HG03571 (cell line): Measurements from ENCODE around the gene SHANK2.
A peak's percentile ranks its signal among the peaks of the same experiment; 100 is the strongest.

Experiments
- ATAC-seq: cut with Tn5 transposase; IDR thresholded peaks from one replicate; pipeline ENCODE4 v1.9.1; 2021; ENCODE audit not compliant: unreplicated experiment

The SHANK2 gene

DNA sequence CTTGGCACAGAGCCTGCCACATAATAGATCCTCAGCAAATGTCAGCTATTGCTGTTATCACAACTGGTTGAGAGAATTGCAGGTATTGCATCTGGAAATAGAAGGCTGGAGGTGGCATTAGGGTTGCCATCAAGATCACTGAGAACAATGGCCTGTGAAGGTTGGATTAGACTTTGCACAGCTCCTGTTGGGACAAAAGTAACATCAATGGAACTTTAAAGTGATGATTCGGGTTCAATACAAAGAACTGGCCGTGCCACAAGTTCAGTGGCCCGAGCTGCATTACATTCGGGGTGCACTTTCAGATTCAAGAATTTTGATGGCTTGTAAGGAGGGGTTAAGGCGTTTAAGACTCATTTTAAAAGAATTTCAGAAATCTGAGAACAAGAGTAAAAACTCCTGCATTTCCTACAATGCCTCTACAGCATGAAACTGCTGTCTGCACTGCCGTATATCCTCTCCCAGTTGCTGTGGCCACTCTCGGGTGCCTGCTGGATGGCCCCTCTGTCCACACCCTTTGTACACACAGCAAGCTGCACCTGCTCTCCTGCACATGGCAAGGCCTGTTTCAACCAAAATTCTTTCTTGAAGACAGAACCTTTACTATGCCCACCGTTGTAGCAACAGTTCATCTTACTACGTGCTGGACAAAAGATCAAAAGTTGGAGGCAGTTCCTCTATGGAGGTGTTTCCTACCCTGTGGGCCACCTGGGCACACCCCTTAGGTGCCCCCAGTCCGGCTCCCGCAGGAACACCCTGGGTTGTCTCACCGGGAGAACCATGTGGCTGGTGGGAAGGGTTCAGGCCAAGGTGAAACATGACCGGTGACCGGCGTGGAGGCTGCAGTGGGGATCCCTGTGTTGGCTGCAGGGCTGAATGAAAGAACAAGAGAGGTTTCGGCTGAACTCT, 17.5 kb upstream of the SHANK2 start:
- no peak for ATAC-seq

DNA sequence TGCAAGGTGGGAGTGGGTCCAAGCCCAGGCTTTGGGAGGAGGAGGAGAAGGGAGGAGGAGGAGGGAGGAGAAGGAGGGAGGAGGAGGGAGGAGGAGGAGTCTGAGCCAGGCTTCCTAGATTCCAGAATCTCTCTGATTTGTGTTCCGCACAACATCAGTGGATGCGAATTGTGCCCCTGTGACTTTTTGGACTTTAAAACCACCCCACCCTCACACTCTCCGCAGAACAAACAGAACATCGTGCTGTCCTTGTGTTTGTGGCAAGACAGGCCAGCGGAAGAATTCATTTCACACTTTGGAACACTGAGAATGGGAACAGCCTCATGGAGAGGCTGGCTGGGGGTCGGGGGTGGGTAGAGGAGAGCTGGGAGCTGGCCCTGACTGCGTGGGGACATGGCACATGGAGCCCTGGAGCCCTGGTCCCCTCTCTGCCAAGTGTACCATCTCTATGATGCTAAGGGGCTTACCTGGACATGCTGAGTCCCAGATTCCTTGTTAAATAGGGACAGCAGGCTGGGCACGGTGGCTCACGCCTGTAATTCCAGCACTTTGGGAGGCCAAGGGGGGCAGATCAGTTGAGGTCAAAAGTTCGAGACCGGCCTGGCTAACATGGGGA, 16.4 kb upstream of the SHANK2 start:
- no peak for ATAC-seq

DNA sequence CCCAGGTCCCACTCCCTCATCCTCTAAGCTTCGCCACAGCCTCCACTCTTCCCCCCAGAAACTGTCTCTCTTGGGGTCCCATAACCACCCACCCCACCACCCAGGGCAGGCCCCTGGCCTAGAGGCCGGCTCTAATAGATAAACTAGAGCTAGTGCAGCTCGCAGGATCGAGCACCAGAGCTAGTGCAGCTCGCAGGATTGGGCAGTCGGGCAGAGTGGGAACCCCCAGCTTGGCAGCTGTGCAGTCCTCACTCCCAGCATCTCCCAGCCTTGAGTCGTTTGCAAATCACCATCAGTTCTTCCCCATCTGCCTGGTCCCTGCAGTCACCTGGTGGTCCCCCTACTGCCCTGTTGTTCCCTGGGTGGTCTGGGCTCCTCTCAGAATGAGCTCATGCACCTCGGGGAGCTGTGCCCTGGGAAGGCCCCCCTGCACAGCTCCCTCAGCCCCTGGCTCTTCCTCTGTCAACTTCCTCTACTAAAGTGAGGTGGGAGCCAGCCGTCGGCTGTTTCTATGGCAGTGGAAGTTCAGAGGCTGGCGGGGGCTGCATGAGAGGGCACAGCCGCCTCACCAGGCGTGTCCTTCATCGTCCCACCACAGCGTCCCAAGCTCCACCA, 15.5 kb upstream of the SHANK2 start:
- ATAC-seq: no peak

DNA sequence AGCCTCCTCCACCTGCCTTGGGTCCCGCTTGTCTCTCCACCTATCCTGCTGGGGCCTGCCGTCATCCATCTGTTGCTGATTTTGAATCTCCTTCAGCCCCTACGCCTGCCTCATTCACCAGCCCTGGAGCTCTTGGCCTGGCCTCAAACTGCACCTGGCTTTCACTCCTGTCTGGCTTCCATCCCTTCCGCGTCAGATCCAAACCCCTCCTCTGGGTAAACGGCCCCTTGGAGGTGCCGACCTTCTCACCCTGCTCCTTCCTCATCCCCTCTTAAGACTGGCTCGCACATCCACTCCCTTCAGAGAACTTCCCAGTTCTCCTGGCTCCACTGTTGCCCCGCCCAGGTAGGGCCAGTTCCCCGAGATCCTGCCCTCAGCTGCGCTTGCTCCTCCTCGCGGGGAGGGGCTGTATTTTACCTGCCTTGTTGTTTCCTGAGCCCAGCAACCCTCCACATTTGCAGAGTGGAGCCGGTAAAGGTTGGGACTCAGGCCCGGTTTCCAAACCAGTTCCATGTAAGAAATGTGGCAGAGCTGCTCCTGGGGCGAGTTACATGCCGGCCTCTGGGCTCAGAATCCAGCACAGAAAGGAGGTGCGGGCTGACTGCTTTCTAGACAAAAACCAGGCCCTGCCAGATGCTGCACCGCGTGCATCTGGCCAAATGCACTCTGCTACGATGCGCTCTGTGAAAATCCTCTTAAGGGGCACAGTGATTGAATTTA, 13.9 kb upstream of the SHANK2 start:
- no peak for ATAC-seq

DNA sequence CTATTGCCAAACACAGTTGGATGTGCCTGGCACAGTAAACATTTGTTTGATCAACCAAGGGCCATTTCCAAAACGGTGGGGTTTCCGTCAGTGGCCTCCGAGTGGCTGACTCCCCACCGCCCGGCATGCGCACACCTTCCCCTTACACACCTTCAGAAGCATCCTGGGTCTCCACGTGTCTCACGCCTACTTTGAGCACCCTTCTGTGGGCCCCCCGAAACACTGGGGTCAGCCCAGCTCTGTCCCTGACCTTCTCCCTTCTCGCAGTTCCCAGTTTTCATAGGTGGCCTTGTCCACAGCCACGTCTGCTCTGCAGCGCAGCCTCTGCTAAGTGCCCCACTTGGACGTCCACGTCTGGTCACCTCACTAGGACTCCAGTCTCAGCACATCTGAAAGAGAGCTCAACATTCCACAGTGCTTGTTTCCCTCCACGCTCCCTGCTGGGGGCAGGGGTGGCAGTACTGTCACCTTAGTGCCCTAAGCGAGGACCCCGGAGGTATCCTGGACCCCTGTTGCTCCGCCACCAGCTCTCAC, 13.2 kb upstream of the SHANK2 start:
- ATAC-seq: no peak

DNA sequence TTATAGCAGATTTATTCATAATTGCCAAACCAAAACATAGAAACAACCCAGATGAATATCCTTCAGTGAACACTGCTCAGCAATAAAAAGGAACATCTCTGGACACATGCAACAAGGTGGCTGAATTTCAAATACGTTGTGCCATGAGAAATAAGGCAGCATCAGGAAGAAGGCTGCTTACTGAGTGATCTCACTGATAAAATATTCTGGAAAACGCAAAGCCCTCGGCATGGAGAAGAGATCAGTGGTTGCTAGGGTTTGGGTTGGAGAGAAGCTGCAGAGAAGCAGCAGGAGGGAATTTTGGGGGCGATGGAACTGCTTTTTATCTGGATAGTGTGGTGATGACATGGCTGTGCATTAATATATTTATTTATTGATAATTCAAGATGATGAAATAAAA, 11.0 kb upstream of the SHANK2 start:
- ATAC-seq: no peak

DNA sequence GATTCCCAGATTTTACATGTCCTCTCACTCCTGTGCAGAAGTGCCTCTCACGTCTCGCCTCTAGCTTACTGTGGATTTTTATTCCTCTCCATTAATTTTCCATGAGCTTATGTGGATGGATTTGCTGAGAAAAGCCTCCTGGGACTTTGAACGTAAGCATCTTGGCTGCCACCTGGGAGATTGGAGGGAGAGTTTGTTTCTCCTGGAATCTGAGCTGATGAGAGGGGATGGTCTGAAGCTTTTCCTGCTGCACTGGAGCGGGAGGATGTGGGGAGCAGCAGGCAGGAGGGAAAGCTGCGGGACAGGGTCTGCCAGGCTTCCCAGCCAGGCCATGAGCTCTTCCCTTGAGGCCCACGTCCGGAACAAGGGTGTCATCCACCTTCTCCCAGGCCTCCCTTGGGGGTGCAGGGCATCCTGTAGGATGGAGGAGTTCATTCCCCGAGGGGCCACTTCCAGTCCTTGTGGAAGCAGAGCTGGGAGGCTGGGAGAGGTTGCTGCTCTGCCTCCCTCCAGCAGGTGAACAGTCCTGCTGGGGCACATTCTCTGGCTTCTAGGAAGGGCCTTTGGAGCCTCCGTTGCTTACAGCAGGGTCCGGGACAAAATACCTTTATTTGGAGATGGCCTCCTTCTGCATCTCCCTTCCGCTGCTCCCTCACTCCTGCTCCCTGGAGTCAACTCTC, 3.6 kb upstream of the SHANK2 start:
- ATAC-seq: no peak

DNA sequence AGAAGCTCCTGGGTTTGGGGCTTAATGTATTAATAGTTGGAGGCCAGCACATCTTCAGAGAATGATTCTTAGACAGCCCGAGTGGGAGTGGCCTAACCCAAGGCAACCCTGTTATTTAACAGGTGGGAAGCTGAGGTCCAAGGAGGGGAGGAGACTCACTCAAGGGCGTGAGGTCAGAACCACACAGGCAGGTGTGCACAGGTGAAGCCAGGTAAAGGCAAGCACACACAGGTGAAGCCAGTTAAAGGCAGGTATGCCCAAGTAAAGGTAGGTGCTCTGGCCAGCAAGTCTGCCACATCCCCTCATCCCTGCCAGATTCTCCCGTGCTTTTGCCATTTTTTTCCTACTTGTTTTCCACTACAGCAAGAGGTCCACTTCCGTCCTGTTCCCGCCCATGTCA, 2.9 kb upstream of the SHANK2 start:
- no peak for ATAC-seq

DNA sequence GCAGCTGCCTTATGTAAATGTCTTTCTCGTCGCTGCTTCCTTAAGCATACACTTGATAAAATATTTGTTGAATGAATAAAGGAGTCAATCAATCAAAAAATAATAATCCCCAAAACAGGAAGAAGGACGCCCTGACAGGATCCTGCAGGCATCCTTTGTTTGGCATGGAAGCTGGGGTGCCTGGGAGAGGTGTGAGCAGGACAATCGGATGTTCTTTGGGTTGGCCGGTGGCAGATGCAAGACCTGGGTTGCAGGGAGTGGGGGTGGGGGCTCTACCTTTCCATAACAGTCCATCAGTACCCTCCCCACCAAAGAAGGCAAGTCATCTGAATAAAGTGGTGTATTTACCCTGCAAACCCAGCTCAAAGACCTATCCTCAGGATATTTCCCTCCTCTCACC, 1.4 kb upstream of the SHANK2 start:
- no peak for ATAC-seq

DNA sequence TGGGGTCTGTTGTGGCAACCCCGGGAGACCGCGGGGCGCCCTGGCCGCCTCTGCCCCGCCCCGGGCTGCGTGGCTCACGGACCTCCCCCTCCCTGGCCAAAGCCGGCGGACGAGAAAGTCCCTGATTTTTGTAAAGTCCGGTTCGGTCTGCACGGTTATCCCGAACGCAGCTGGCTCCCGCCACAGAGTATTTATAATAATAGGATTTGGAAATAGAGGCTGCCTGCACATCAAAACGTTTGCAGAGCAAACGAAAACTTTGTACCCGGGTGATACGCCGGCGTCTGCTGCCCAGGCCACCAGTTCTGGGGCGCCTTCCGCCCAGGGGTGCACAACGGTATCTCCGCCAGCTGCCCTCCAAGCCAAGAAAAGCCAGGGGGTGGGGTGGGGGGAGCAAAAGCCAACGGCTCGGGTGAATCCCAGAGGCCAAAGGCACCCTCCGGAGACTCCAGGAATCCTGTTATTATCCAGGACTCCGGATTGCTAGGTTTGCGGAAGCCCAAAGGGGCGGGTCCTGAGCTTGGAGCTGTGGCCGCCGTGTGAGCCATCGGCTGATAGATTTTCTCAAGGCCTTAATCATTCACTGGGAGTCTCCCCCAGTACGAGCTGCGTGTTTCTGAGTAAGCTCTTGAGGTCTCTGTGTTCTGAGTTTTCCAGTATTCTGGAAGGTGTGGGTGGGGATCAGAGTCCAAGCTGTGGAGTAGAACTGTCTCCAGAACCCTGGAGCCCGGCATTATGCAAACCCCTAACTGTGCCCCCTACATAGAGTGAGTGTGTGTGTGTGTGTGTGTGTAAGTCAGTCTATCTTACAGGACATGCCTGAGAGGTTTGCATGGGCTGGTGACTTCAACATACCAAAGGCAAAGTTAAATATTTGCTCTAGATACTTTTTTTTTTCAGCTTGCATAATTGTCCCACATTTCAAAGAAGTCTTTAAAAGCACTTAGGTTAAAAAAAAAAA, 673 bp upstream of the SHANK2 start:
- ATAC-seq: no peak

DNA sequence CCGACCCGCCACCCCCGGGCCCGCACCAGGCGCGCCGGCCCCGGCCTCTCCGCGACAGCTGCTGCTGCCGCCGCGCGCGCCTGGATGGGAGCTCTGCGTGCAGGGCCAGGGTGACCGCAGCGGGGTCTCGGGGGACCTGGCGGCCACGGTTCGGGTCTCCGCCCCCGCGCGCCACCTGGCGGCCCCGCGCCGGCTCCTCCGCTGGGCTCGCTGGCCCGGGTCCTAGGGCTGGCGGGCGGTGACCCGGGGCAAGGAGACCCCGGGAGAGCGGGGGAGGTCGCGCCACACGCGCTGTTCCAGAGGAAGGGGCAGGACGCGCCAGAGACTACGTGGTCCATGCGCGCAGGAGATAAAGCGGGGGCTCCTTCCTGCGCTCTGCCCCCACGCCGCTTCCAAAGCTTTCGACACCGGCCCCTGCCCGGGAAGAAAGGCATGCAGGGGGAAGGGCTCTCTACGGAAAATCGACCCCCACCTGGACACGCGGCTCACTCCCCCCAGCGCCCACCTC, 562 bp downstream of the SHANK2 start:
- ATAC-seq: peak; percentile 49

DNA sequence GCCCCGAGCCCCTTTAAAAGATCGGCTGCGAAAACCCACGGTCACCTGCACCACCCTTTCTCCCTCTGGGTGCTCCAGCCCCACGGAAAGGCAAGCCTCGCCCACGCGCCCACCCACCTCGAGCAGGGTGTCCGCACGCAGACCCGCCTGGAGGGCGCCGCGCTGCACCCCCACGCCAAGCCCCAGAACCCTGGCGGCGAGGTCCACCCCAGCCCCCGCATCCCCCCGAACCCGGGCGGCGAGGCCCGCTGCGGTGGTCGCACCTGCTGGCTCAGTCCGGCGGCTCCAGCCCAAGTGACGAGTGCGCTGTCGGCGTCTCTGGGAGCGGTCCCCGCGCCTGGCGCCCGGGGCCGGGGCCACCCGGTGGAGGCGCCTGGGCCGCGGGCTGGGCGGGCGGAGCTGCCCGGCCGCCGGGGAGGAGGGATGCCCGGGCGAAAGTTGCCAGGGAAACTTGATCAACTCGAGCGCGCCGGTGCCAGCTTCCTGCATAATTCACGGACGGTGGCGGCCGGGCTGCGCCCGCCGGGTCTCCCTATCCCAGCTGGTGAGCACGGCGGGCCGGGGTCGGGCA, 1.1 kb downstream of the SHANK2 start:
- peak; percentile 10 for ATAC-seq

DNA sequence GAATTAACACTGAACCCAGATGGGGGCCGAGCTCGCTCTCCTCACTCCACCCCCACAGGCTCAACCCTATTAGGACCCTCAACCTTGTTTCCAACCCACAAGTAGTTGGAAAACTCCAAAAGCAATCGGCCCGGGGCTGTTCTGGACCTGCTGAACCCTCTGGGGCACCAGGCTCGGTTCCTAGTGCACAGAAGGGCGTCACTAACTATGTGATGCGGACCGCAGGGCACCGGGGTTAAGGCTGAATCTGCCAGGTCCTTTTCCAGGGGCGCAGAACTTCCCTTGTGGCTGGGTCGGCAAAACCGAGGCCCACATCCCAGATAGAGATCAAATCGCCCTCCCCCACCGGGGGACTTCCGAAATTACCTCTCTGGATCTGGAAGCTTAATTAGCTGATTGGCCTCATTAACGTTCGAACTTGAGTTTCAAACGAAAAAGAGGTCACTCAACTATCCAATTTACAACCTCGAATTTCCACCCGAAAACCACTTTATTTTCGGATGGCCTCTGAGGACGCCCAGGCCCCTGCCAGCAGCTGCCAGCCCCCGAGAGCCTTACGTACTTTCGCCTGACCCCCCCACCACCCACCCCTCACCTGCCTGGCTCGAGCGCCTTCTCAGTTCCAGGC, 1.7 kb downstream of the SHANK2 start:
- ATAC-seq: no peak

DNA sequence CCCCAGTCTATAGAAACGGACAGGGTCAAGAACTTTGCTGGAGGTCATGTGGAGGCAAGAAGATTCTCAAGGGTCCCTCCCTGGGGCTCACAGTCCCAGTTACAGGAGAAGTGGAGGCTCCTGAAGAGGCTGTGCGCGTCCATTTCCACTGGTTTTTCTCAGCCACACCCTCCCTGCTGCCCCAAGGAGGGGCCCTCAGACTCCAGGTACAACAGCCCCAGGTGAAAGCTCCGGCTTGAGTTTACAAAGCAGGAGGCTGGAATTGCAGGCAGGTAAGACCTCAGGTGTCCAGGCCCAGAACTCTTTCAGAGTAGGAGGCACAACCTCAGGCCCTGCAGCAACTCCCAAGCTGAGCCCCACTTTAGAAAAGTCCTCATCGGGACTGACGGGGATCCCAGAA, 3.1 kb downstream of the SHANK2 start:
- ATAC-seq: no peak

DNA sequence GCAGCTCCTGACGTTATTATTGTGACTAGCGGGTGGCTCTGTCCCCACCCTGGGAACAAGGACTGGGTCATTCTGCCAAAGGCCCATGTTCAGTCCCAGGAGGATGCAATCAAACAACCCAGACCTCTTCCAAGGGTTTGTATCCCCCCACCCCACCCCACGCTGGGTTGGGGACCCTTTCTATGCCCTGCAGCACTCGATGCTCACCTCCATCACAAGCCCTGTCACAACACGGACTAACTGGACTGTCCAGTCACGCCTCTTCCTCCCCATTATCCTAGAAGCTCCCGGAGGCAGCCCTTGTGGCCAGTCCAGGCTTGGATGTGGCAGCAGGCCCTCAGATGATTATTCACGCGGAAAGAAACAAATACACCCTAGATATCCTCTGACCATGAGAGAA, 3.7 kb downstream of the SHANK2 start:
- ATAC-seq: no peak

DNA sequence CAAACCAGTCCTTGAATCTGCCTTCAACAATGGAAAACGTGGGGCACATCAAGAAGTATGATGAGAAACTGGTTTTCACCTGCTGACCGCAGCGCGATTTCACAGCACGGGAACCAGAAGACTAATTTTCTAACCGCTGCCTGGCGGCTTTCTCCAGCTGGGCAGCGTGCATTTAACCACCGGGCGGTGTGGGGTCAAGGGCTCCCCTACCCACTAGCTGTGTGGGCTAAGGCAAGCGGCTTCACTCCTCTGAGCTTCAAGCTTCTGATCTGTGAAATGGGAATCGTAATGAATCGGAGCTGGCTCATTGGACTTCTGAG, 4.2 kb downstream of the SHANK2 start:
- no peak for ATAC-seq

DNA sequence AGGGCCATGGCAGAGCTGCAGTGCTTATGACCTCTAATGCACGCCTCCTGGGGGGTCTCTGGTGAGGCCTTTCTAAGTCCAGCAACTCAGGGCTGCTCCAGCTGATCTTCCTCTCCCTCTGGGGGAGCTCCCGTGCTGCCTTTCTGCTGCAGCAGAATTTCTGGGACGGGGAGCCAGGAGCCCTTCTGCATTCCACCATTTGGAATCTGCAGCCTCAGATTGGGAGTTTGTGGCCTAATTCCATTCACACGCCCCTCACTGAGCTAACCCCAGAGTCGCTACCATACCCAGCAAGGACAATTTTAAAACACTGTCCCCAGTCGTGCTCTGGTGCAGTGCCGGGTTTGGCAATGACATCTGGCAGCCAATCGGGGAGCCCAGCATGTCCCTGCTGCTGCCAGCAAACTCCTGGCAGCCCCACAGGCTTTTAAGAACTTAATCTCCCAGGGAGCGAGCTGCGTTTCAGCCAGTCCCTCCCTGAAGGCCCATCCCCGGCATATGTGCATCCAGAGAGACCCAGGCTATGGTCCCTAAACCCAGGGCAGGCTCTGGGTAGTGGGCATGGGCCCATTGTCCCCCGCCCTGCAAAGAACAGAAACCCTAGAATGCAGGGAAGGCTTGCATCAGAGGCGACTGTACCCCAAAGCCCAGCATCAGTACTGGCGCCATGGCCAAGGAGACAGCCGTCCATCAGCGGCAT, 4.7 kb downstream of the SHANK2 start:
- no peak for ATAC-seq

DNA sequence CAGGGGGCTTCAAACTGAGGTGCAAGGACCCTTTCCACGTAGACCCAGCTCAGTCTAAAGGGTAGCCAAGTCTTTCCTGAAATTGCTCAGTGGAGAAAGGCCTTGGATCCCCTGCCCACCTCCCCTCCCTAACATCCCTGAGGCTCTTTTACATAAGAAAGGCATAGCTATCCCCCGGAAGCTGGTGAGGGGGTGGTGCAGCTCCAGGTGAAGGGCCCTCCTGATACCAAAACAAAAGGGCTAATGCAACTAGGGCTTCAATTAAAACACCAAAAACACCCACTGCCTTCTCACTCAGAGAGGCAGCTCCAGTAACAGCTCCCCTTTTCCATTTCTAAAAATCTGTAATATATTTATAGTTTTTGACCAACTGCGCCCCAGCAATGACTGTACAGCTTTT, 5.8 kb downstream of the SHANK2 start:
- ATAC-seq: no peak
